ENCODE data around the gene S100A7A.
A peak's percentile ranks its signal among the peaks of the same experiment; 100 is the strongest.

Gene S100A7A

GRCh38 chr1:153465811-153466636 lies 49.7 kb downstream of the S100A7A start:
- DNase-seq (ENCODE audit: extremely low spot score), result peak; percentile 74
- peak; percentile 64 for TF ChIP-seq CTCF (IDR thresholded peaks at IDR 0.05; ENCODE audit: control extremely low read depth, extremely low read depth, low read depth, missing control alignments)
- ChIA-PET CTCF (interaction anchor here (1.0 to 1.8 kb wide), 13 partner anchors 9 to 123 kb away, joined by 3 to 6 read pairs (median 3); partner anchors contain the start of gene S100A9), POLR2A (no interaction called here)

GRCh38 chr1:153466908-153467307 lies 50.6 kb downstream of the S100A7A start:
- no peak for TF ChIP-seq CTCF (IDR thresholded peaks at IDR 0.05; ENCODE audit: control extremely low read depth, extremely low read depth, low read depth, missing control alignments)
- no peak for DNase-seq (ENCODE audit: extremely low spot score)
- ChIA-PET CTCF (interaction anchor here (1.0 to 1.9 kb wide), 4 partner anchors 14 to 111 kb away, joined by 3 to 8 read pairs (median 4); partner anchors contain the start of gene S100A9), POLR2A (no interaction called here)

- POLR2A ChIA-PET, result no interaction called here
- CTCF ChIA-PET, result interaction anchor here (2.0 kb wide), 1 partner anchor 23 kb away, joined by 6 read pairs; no protein-coding TSS in a partner anchor
- no peak for DNase-seq (ENCODE audit: extremely low spot score)
- TF ChIP-seq CTCF (IDR thresholded peaks at IDR 0.05; ENCODE audit: control extremely low read depth, extremely low read depth, low read depth, missing control alignments), result no peak
Measured at GRCh38 chr1:153470707-153471106, 54.4 kb downstream of the S100A7A start.

Data from GM10248 (cell line).